HG03103 (cell line): ENCODE measurements around the gene SRC.

Source experiments
- ATAC-seq: cut with Tn5 transposase; IDR thresholded peaks from one replicate; pipeline ENCODE4 v1.9.1; 2021; ENCODE audit warnings: low read depth; ENCODE audit not compliant: unreplicated experiment

The SRC gene

DNA sequence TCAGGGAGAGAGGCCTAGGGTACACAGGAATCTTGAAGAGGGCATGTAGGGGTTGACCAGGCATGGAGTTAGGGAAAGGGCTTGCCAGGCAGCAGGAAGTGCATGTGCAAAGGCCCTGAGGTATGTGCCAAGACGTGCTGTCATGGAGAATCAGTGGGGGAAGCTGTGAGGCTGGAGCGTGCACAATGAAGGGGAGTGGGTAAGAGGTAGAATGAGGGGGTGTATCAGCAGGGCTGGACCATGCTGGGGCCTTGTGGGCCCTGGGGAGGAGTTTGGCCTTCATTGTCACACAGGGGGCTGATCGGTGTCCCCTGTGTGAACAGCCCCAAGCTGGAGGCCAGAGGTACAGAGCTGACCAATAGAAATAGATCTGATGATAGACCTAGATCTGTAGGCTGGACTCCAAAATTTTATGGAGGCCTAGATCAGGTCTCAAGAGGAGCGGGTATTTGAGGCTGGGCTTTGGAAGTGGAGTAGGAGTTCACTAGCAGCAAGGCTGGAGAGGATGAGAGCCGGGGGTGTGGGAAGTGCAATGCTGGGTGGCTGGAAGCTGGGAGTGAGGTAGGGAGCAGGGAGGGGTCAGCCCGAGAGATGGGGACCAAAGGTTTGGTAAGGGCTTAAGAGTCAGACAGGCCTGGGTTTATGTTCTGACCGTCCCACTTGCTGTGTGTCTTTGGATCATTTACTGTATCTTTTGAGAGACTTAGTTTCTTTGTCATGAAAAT is 3.0 kb downstream of the SRC start:
- no peak for ATAC-seq

DNA sequence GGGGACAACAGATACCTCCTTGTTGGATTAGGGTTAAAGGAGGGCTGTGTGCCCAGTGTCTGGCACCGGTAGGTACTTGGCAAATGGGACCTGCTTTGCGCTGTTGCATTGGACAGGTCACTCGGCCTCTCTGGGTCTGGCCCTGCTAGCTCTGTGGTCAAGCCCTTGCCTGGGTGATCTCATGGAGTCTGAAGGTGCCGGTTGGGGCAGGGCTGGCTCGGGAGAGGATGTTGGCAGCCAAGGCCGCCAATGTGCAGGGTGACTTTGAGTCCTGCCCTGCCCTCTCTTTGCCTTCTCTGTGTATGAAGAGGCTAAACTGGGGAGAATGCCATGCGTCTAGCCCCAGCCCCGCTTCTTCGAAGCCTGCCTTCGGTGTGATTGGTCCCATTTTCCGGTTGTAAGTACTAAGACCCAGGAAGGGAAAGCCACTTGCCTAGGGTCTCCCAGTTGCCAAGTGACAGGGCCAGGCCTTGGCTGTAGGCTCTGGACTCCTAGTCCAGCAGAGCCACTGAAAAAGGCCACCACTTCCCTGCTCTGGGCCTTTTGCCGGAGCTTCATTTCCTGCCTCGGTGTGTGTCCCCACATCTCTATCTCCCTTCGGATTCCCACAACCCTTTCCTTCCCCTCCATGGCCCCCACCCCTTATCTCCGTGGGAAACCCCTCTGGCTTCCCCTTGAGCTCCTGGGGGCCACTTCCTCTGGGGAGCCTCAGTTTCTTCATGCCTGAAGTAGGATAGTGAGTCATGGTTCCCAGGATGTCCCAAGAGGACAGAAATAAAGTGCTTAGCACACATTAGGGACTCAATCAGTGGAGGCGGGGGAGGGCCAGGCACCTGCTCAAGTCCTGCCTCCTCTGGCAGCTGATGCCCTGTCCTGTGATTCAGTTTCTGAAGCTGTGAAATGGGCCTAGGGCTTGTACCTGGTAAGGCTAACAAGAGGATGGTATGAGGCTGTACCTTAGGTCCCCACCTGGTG is 3.9 kb downstream of the SRC start:
- ATAC-seq, result no peak

DNA sequence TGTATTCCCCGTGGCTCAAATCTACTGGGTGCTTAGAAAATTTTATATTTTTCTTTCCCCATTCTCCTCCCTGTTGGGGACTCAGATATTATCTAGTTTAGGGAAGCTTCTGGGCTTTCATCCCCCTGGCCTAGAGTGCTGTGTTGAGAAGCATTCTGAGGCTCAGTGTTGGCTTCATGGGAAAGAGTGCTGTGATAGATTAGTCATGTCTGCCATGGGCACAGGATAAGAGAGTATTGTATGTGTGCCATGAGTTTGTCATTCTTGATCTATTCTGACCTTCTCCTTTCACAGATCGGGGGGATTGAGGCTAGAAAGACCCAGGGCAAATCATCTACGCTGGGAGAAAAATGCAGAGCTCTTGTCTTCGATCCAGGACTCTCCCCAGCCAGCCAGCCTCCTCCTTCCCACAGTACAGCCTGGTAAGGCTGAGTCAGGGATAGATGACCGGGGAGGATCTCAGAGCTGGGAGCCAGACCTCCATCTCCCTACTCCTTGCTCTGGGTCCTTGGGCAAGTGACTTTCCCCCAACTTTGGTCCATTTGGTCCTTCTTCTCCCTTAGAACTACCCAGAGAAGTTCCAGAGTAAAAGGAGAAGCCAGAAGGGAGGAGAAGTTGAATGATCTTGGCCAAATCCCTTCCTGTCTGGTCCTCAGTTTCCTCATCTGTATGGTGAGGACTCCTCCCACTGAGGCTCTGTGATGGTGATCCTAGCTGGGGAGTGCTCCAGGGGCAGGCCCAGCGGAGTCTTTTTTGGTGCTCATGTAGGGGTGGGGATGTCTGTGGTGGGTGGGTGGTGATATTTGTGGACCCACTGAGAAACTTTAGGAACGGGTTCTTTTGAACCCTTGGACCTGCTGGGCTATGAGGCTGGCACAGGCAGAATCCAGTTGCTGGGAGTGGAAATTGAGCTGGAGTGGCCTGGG is 5.0 kb downstream of the SRC start:
- no peak for ATAC-seq

DNA sequence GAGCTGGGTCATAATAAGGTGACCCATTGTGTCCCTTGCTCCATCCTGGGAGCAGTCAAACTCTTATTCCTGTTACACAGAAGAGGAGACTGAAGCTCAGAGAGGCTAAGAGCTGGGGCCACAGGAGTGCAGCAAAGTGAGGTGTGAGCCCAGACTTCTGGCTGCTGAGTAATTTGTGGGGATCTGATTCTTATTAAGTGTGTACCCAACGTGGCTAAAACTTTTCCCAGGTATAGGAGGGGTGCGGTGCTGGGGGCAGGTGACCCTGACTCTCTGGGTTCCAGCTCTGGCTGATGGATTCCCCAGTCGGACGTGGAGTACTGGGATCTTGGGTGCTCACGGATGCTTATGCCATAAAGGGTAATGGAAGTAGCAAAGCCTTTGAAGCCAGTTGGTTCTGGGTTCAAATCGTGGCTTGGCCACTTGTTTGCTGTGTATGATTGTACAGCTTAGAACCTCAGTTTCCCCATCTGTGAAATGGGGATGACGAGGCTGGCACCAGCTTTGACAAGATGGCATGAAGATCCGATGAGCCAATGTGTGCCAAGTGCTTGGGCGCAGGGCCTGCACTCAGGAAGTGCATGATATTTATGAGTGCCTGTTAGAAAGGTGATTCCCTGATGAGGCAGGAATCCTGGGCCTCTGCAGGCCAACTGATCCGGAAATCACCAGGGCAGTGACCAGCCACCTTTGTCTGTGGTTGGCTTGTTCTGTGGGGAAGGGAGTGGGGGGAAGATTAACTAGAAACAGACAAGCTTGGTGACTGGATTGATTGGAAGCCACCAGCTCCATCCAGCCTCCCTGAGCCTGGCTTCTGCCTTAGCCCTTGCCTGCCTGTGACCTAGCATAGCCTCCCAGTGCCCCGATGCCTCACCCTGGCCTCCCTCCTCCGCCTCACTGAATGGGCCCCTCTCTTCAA is 6.0 kb downstream of the SRC start:
- no peak for ATAC-seq

DNA sequence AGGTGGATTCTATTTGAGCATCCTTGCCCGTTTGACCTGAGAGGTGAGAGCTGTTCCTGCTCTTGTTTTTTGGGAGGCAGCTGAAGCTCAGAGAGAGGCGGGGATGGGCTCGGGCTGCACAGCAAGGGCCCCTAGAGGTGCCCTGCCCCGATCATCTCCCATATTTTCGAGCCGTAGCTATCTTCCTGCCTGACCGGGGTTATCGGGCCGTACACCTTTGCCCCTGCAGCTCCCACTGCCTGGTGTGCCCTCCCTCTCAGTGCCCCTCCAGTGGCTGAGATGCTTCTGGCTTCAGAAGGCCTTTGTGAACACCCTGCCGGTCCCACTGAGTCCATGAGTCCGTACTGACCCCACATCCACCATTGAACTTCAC is 6.7 kb downstream of the SRC start:
- ATAC-seq, result no peak

DNA sequence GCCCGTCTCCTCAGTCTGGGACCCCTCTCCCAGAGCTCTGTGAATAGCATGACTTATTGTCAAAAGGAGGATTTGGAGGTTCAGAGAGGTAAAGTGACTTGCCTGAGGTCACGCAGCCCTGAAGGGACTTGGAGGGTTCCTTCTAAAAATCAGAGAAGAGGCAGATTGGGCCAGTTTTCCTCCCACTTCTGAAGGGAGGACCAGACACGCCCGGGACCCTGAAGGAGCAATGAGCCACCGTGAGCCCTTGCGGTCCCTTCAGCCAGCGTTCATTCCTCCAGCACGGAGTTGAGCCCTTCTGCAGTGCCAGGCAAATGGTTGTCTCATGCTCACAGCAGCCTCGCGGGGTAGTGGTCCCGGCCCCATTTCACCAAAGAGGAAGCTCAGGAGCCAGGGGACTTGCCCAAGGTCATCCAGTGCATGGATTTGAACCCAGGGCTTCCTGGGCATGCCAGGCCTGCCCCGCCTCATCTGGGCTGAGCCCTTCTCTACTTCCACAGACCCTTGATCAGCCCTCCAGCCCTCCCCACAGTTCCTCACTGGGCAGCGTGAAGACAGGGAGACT is 7.4 kb downstream of the SRC start:
- ATAC-seq, result no peak

DNA sequence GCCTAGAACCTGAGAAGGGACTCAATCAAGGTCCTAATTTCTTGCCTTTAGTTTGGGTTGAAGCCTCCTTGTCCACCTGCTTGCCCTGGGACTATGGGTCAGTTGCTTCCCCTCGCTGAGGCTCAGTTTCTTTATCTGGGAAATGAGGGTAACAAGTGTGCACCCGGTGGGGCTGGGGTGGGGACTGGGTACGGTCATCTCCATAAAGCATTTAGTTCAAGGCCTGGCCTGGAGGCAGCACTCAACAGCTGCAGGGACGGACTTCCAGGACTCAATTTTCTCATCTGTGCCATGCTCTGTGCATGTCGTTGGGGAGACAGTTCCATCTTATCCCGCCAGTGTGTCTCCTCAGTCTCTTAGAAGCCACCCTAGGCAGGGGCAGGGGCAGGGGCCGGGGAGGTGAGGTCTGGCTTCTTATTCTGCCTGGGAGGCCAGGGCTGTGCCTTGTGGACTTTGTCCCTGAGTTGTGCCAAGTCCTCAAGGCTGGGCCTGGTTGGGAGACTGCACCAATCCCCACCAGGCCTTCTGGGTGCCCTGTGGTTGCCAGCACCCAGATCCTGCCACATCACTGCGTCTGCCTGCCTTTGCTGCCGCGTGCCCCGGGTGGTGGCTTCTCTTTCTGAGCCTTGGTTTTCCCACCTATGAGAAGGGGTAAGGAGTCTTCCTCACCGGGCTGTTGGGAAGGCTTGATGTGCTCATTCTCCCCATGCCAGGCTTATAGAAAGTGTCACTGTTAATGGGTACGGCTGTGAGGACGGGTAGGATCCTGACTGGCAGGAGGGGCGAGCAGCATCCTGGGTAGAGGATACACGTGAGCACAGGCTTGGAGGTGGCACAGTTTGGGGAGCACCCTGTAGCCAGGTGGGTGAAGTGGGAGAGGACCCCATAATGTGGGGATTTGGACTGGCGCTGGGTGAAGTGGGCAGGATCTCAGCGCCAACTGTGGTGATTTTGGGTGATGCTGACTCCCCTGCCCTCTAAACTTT is 8.6 kb downstream of the SRC start:
- no peak for ATAC-seq

DNA sequence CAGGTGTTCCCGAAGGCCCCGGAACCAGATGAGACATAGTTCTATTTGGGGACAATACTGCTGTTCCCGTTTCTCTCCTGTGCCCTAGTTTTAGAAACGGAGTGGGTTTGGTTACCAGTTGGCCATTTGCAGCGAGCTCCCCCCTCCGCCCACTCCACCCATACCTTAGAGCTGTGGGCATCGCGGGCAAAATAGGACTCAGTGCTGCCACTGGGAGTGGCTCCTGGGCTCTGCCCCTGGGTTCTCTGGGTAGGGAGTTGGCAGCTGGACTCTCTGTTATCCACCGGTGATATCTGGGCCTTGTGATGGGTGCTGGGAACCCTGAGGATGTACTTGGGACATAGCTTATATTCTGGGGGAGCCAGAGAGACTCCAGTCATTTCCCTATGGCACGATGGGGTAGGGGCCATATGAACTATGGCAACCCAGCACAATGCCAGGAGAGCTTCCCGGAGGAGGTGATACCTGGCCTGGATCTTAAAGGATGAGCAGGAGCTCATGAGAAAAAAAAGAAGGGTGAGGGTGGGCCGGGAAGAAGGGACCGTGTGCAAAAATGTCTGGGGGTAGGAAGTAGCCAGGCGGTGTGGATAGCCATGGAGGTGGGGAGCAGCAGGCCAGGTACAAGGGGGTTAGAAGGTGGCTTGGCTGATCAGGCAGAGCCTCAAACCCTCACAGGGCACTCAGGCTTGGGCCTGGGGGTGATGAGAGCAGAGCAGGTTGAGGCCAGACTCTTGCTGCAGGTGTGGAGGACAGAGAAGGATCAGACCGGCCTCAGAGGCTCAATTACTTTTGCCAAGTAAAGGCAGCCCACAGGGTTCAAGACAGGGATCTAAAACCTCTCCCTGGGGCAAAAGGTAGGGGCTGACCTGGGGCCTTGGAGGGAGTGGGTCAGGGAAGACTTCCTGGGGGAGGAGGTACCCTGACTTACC is 9.6 kb downstream of the SRC start:
- no peak for ATAC-seq

DNA sequence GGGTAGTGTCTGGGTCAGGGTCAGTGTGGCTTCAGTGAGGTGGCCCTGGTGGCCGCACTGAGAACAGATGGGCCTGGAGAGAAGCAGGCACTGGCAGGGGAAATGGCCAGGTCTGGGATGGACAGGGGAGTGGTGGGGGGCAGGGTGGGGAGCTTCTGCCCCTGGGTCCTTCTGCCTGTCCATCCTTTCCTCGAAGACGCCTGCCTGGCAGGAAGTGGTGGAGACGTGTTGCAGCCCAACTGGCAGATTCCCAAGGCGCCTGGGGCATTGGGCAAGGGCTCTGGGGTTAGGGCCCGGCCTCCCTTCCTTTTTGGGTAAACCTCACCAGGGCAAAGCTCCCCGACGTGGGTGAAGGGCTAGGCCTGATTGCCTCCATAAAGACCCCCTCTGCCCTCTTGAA is 10.4 kb downstream of the SRC start:
- ATAC-seq, result no peak

DNA sequence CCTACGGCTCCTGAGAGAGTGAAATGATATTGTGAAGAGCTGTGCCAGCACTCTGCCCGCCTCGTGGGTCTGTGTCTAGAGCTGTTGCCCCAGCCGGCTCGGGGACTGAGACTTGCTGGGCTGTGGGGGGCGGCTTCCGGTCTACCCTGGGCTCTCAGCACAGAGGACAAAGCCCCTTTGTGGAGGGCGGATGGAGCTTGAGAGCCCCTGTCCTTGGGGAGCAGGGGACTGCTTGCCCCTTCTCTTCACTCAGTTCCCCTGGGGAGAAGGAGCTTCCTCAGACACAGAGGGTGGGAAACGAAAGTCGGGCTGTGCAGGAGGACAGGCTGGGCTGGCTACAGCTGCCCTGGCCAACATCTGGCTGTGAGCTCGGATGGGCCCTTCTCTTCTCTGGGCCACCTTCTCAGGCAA is 11.0 kb downstream of the SRC start:
- ATAC-seq, result no peak

DNA sequence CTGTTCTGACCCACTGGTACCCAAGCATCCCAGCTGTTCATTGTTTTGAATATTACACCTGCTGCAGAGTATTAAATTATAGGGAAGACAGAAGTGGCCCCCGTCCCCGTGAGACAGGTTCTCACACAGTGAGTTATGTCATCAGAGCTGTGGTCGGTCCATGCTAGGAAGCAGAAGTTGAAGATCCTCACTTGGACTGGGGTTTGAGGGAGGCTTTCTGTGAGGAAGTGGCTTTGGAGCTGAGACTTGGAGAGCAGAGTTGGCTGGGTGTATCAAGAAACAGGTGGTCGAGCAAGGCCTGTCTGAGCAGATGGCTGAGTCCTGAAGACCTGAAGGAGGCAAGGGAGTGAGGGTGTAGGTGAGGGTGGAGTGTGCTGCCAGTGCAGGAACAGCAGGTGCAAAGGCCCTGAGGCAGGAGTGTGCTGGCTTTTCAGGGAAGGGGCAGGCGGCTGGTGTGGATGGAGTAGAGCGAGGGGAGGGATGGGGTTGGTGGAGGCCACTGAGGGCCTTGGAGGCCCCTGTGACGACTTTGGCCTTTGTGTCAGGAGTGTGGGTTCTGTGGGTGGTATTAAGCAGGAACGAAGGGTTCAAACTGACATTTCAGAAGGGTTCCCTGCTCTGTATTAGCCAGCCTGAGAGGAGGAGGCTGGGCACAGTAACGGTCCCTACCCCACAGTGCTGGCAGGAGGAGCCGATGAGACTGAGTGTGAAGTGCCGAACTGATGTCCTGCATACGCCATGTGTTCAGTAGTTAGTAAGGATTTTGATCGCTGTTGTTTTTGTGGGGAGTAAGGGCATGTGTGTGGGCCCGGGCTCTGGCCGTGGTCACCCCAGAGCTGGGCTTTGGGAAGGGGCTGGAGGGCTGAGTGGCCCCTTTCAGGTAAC is 11.8 kb downstream of the SRC start:
- no peak for ATAC-seq

DNA sequence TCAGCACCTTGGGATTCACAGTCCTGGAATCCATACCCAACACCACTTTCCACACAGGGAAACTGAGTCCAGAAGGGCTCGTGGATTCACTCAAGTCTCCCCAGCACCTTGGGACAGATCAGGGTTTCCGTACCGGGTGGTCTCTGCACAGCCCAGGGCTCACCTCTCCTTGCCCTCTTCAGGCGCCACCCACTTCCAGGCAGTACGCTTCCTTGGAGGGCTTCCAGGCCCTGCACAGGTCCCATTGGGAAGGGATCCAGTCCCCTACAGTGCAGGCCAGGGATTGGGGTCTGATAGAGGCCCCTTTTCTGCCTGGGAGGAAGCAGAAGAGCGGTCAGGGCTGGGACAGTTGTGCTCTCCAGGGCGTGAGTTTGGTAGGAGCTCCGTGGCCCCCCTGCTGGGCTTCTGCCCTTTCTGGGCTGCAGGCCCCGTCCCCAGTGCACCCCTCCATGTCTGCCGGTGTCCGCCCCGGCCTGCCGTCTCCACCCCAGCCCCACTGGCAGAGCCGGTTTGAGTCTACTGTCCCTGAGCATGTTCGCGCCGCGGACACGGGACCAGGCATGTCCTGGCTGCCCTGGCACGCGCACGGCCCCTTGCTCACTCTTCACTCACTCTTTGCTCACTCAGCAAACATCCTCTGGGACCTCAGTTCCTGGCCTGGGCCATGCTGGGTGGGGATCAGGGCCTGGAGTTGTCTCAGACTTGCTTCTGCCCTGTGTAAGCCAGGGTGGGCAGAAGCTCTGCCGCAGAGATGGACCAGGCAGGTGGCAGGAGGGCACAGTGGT is 12.6 kb downstream of the SRC start:
- no peak for ATAC-seq

DNA sequence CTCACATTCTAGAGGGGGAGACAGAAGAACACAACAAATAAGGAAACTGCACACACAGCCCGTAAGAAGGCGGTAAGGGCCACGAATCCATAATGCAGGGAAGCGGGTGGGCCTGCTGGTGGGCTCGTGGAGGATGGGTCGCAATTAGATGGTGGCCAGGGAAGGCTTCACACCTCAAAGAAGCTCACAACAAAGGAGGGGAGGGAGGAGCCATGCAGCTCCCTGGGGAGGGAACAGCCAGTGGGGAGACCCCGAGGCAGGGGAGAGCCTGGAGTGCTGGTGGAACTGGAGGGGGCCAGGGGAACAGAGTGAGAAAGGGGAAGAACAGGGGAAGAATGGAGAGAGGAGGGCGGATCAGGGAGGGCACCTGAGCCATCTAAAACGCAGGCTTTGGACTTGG is 13.4 kb downstream of the SRC start:
- ATAC-seq, result no peak

DNA sequence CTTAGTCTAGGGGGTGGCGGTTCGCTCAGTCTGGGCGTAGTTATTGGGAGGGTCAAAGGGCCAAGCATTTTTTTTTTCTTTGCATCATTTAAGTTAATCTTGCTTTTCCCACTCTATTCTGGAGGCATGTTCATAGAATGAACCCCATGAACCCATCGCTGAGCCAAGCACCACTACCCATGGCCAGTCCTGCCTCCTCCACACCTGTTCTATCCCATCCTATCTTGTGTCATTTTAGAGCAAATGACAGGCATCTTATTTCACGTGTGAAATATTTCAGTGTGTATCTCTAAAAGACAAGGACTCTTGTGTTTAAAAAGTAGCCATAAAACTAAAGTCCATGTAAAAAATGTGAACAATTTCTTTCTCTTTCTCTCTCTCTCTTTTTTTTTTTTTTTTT is 13.9 kb downstream of the SRC start:
- ATAC-seq, result no peak

DNA sequence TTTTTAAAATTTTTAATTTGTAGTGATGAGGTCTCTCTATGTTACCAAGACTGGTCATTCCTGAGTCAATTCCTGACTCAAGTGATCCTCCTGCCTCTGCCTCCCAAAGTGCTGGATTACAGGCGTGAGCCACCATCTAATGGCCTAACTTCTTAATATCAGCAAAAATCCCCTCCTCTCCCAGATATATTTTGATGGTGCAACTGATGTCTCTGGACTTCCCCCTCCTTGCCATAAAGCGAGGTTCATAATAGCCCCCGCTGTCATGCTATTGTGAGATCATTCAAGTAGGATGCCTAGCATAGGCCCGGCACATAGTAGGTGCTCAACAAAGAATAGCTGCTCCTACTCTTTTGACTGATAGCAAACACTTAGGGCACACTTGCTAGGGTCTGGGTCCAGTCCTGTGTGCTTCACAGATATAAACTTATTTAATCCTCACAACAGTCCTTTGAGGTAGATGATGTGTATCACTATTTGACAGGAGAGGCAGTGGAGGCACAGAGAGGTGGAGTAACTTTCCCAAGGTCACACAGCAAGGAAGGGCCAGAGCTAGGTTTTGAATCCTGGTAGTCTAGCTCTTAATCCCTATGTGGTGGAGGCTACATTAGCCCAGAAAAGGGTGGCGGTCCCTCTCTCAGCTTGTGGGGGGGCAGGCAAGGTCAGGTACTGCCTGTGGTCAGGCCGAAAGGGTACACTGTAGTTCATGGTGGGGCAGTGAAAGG is 14.6 kb downstream of the SRC start:
- no peak for ATAC-seq
